Upper lobe of left lung (tissue), 4 donors: ENCODE measurements around the gene PKNOX2.

Experiments used
- CTCF ChIP-seq, 6 experiments: fragments of 450-650 bp in 4 of 6; fragments of 200-600 bp in 2 of 6; sonication (generic) in 2 of 6; IDR thresholded peaks; one replicate each; pipeline ENCODE4 v1.5.1; 2016 to 2019; ENCODE audit warnings: antibody characterized with exemption in 6 of 6
- POLR2A ChIP-seq, 4 donors: fragments of 450-650 bp; IDR thresholded peaks; one replicate each; pipeline ENCODE4 v1.5.1; 2016 to 2017; ENCODE audit warnings: antibody characterized with exemption in 4 of 4, mild to moderate bottlenecking in 2 of 4

GRCh38 chr11:125423247-125423849, 258.8 kb downstream of the PKNOX2 start:
- peak in 1 of 6 experiments; percentile 11 for TF ChIP-seq CTCF (IDR thresholded peaks at IDR 0.05)
- no peak for TF ChIP-seq POLR2A (IDR thresholded peaks at IDR 0.05)
